PC-3 (cell line): Measurements from ENCODE around the gene CERT1.

Experiments
- CTCF ChIP-seq: fragments of 300-600 bp; sonication (generic); conservative IDR thresholded peaks from 2 replicates; pipeline ENCODE4 v1.5.1; 2017; ENCODE audit warnings: antibody characterized with exemption, low read depth, mild to moderate bottlenecking, low read length
- EZH2 ChIP-seq: fragments of 300-600 bp; sonication (generic); IDR thresholded peaks from one replicate; pipeline ENCODE4 v1.6.1; 2017; ENCODE audit warnings: antibody characterized with exemption, mild to moderate bottlenecking, low read length; ENCODE audit not compliant: unreplicated experiment
- EZH2phosphoT487 ChIP-seq: fragments of 300-600 bp; sonication (generic); IDR thresholded peaks from 2 replicates; pipeline ENCODE4 v1.6.1; 2018; ENCODE audit warnings: mild to moderate bottlenecking, antibody characterized with exemption, low read length, borderline replicate concordance

DNA sequence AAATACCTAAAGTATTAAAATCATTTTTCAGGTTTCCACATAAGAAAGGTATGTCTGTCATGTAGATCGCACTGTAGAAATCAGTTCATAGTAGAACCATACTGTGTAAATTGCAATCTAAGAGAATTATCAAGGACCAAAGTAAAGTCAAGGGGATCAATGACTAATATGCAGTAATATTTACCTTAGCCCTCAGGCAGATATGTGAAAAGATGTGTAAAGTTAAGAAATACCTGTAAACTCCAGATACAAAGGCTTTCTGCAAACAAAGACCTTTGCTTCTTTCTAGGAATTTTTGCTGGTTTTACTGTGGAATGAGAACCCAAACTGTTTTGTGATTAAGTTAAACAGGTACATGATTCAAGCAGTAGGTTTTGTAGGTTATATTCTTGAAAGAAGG, 11.8 kb upstream of the CERT1 start:
- no peak for TF ChIP-seq CTCF
- TF ChIP-seq EZH2, result no peak
- TF ChIP-seq EZH2phosphoT487, result no peak
